Esophagus squamous epithelium (tissue), 4 donors: ENCODE measurements around the gene DAB1.

Source experiments
- POLR2A ChIP-seq, 4 donors: fragments of 450-650 bp; IDR thresholded peaks; one replicate each; pipeline ENCODE4 v1.6.1; 2017; ENCODE audit warnings: antibody characterized with exemption in 4 of 4, mild to moderate bottlenecking in 4 of 4, moderate library complexity in 3 of 4
- TF ChIP-seq, protein P1 (sequence below), 6 experiments: fragments of 450-650 bp in 4 of 6; fragments of 200-600 bp in 2 of 6; sonication (generic) in 2 of 6; IDR thresholded peaks; one replicate each; pipeline ENCODE4 v1.5.1; 2016 to 2019; ENCODE audit warnings: antibody characterized with exemption in 6 of 6, mild to moderate bottlenecking in 4 of 6, moderate library complexity in 4 of 6

DNA sequence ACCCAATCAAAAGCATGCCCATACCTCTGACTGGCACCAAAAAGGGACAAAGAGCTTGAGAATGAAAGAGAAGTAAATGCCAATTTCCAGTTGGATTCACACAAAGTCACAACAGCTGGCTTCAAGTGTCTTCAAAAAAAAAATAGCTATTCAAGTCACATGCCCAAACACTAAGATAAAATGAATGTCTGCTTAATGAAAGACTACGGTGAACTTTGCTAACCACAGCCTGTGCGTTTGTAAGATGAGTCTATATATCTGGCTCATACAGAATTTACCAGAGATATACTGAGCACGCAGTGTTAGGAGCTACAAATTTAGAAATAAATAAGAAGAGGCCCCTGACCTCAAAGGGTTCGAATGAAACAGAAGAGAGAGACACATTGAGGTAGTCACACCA lies 73.2 kb downstream of the DAB1 start:
- TF ChIP-seq, protein P1, sequence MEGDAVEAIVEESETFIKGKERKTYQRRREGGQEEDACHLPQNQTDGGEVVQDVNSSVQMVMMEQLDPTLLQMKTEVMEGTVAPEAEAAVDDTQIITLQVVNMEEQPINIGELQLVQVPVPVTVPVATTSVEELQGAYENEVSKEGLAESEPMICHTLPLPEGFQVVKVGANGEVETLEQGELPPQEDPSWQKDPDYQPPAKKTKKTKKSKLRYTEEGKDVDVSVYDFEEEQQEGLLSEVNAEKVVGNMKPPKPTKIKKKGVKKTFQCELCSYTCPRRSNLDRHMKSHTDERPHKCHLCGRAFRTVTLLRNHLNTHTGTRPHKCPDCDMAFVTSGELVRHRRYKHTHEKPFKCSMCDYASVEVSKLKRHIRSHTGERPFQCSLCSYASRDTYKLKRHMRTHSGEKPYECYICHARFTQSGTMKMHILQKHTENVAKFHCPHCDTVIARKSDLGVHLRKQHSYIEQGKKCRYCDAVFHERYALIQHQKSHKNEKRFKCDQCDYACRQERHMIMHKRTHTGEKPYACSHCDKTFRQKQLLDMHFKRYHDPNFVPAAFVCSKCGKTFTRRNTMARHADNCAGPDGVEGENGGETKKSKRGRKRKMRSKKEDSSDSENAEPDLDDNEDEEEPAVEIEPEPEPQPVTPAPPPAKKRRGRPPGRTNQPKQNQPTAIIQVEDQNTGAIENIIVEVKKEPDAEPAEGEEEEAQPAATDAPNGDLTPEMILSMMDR (IDR thresholded peaks at IDR 0.05) = no peak
- TF ChIP-seq POLR2A (IDR thresholded peaks at IDR 0.05) = no peak
